Activated naive CD8-positive, alpha-beta T cell treated with anti-CD3 and anti-CD28 coated beads, Interleukin-2, amount 50 U/mL, for 24 hours (primary cell): ENCODE data around the gene ZDHHC14.
"Not testable (repeated sequence)": the region's sequence is repeated elsewhere in the genome, so short reads cannot be mapped to it uniquely, and the experiment has no call there.

Experiments used
- ATAC-seq: fragments of 150-1000 bp; cut with Tn5 transposase; one replicate; pipeline ENCODE4 v1.10.0; 2021
- DNase-seq: peaks from one replicate; pipeline ENCODE4 v3.0.0; 2021
- H3K27ac Mint-ChIP-seq: one replicate; pipeline ENCODE4 v1.8.0; 2021; ENCODE audit warnings: mild to moderate bottlenecking, mixed read lengths
- H3K27me3 Mint-ChIP-seq: one replicate; pipeline ENCODE4 v1.8.0; 2021; ENCODE audit warnings: mixed read lengths
- H3K36me3 Mint-ChIP-seq: one replicate; pipeline ENCODE4 v1.8.0; 2021; ENCODE audit warnings: low read depth, mixed read lengths
- H3K4me1 Mint-ChIP-seq: one replicate; pipeline ENCODE4 v1.8.0; 2021; ENCODE audit warnings: mixed read lengths
- H3K4me3 Mint-ChIP-seq: one replicate; pipeline ENCODE4 v1.8.0; 2021; ENCODE audit warnings: mild to moderate bottlenecking, moderate library complexity, mixed read lengths
- H3K9me3 Mint-ChIP-seq: one replicate; pipeline ENCODE4 v1.8.0; 2021; ENCODE audit warnings: mixed read lengths

Gene ZDHHC14

GRCh38 chr6:157571950-157572349 lies 191.0 kb downstream of the ZDHHC14 start:
- Mint-ChIP-seq H3K27me3 (no peaks in the 10 kb centered on the region), H3K4me1 (peaks cover 22% of the 10 kb centered on the region)
- no peak for DNase-seq

GRCh38 chr6:157574851-157575424 lies 193.9 kb downstream of the ZDHHC14 start:
- peaks cover 26% of the 10 kb centered on the region for H3K4me1 Mint-ChIP-seq
- peaks cover 8% of the 10 kb centered on the region for H3K9me3 Mint-ChIP-seq
- no peak overlapping the region for H3K4me3 Mint-ChIP-seq
- H3K27ac Mint-ChIP-seq = no peak overlapping the region
- H3K36me3 Mint-ChIP-seq = no peaks in the 10 kb centered on the region
- no peaks in the 10 kb centered on the region for H3K27me3 Mint-ChIP-seq
- DNase-seq (no peak), ATAC-seq (no peak)

More at GRCh38 chr6:157571950-157572349, 191.0 kb downstream of the ZDHHC14 start:
- no peak for ATAC-seq
- H3K27ac Mint-ChIP-seq = no peak overlapping the region
- no peaks in the 10 kb centered on the region for H3K36me3 Mint-ChIP-seq
- no peak overlapping the region for H3K4me3 Mint-ChIP-seq
- H3K9me3 Mint-ChIP-seq = no peaks in the 10 kb centered on the region

- no peaks in the 10 kb centered on the region for H3K27me3 Mint-ChIP-seq
- H3K36me3 Mint-ChIP-seq = no peaks in the 10 kb centered on the region
- H3K4me3 Mint-ChIP-seq = no peak overlapping the region
- no peak overlapping the region for H3K27ac Mint-ChIP-seq
- H3K4me1 Mint-ChIP-seq = peaks cover 21% of the 10 kb centered on the region
- peaks cover 8% of the 10 kb centered on the region for H3K9me3 Mint-ChIP-seq
- DNase-seq (no peak), ATAC-seq (no peak)
These were observed 194.6 kb downstream of the ZDHHC14 start for GRCh38 chr6:157575436-157576145.

- not testable (repeated sequence) for H3K27me3 Mint-ChIP-seq, ATAC-seq, DNase-seq, H3K4me3 Mint-ChIP-seq, H3K27ac Mint-ChIP-seq, H3K36me3 Mint-ChIP-seq, H3K9me3 Mint-ChIP-seq
- H3K4me1 Mint-ChIP-seq = peaks cover 12% of the 10 kb centered on the region
These were observed 196.0 kb downstream of the ZDHHC14 start for GRCh38 chr6:157576991-157577390.

- not testable (repeated sequence) for ATAC-seq, H3K4me3 Mint-ChIP-seq, DNase-seq, H3K36me3 Mint-ChIP-seq, H3K27me3 Mint-ChIP-seq, H3K27ac Mint-ChIP-seq
- peaks cover 14% of the 10 kb centered on the region for H3K9me3 Mint-ChIP-seq
- H3K4me1 Mint-ChIP-seq = peaks cover 11% of the 10 kb centered on the region
These were observed 197.5 kb downstream of the ZDHHC14 start for GRCh38 chr6:157578527-157578926.

- Mint-ChIP-seq H3K9me3 (peaks cover 14% of the 10 kb centered on the region), H3K4me3 (no peak overlapping the region), H3K27me3 (no peaks in the 10 kb centered on the region), H3K36me3 (peaks cover 6% of the 10 kb centered on the region), H3K4me1 (peaks cover 11% of the 10 kb centered on the region), H3K27ac (no peak overlapping the region)
- DNase-seq = no peak
- ATAC-seq = no peak
These were observed 198.6 kb downstream of the ZDHHC14 start for GRCh38 chr6:157579467-157580031.

GRCh38 chr6:157584036-157584435 lies 203.0 kb downstream of the ZDHHC14 start:
- ATAC-seq (no peak), DNase-seq (no peak)
- no peaks in the 10 kb centered on the region for H3K27me3 Mint-ChIP-seq
- no peak overlapping the region for H3K27ac Mint-ChIP-seq
- peaks cover 9% of the 10 kb centered on the region for H3K36me3 Mint-ChIP-seq
- H3K4me3 Mint-ChIP-seq = no peak overlapping the region
- peaks cover 13% of the 10 kb centered on the region for H3K9me3 Mint-ChIP-seq
- peaks cover 6% of the 10 kb centered on the region for H3K4me1 Mint-ChIP-seq

- ATAC-seq (no peak), DNase-seq (no peak)
- Mint-ChIP-seq H3K27ac (no peak overlapping the region), H3K36me3 (peaks cover 17% of the 10 kb centered on the region), H3K27me3 (no peaks in the 10 kb centered on the region), H3K4me1 (peaks cover 2% of the 10 kb centered on the region), H3K9me3 (peaks cover 20% of the 10 kb centered on the region), H3K4me3 (no peak overlapping the region)
These were observed 204.5 kb downstream of the ZDHHC14 start for GRCh38 chr6:157585274-157586087.

- DNase-seq = no peak
- Mint-ChIP-seq H3K36me3 (peaks cover 17% of the 10 kb centered on the region), H3K27ac (no peak overlapping the region), H3K4me1 (peaks cover 2% of the 10 kb centered on the region), H3K27me3 (no peaks in the 10 kb centered on the region), H3K4me3 (no peak overlapping the region), H3K9me3 (peaks cover 26% of the 10 kb centered on the region)
- ATAC-seq = no peak
These were observed 205.1 kb downstream of the ZDHHC14 start for GRCh38 chr6:157586088-157586414.

GRCh38 chr6:157586476-157587126 lies 205.6 kb downstream of the ZDHHC14 start:
- peaks cover 2% of the 10 kb centered on the region for H3K4me1 Mint-ChIP-seq
- DNase-seq (no peak), ATAC-seq (no peak)

GRCh38 chr6:157587127-157587926 lies 206.3 kb downstream of the ZDHHC14 start:
- ATAC-seq (no peak), DNase-seq (no peak)
- Mint-ChIP-seq H3K4me3 (no peak overlapping the region), H3K27me3 (no peaks in the 10 kb centered on the region), H3K9me3 (peaks cover 30% of the 10 kb centered on the region), H3K36me3 (peaks cover 19% of the 10 kb centered on the region), H3K4me1 (peaks cover 2% of the 10 kb centered on the region), H3K27ac (no peak overlapping the region)

More at GRCh38 chr6:157586476-157587126, 205.6 kb downstream of the ZDHHC14 start:
- H3K27ac Mint-ChIP-seq = no peak overlapping the region
- peaks cover 21% of the 10 kb centered on the region for H3K36me3 Mint-ChIP-seq
- no peak overlapping the region for H3K4me3 Mint-ChIP-seq
- H3K27me3 Mint-ChIP-seq = no peaks in the 10 kb centered on the region
- peaks cover 31% of the 10 kb centered on the region for H3K9me3 Mint-ChIP-seq

- H3K4me3 Mint-ChIP-seq, H3K4me1 Mint-ChIP-seq, ATAC-seq, H3K27ac Mint-ChIP-seq, DNase-seq, H3K27me3 Mint-ChIP-seq: not testable (repeated sequence)
- peaks cover 16% of the 10 kb centered on the region for H3K36me3 Mint-ChIP-seq
- H3K9me3 Mint-ChIP-seq = peaks cover 26% of the 10 kb centered on the region
These were observed 209.7 kb downstream of the ZDHHC14 start for GRCh38 chr6:157590654-157591053.

GRCh38 chr6:157592541-157592940 lies 211.6 kb downstream of the ZDHHC14 start:
- DNase-seq (no peak), ATAC-seq (no peak)
- peaks cover 16% of the 10 kb centered on the region for H3K36me3 Mint-ChIP-seq
- no peaks in the 10 kb centered on the region for H3K4me1 Mint-ChIP-seq
- H3K4me3 Mint-ChIP-seq = peak overlapping the region; percentile 11
- H3K27me3 Mint-ChIP-seq = peaks cover 2% of the 10 kb centered on the region
- H3K9me3 Mint-ChIP-seq = peaks cover 26% of the 10 kb centered on the region
- H3K27ac Mint-ChIP-seq = no peak overlapping the region

- H3K27ac Mint-ChIP-seq = no peak overlapping the region
- H3K4me1 Mint-ChIP-seq = no peaks in the 10 kb centered on the region
- peaks cover 2% of the 10 kb centered on the region for H3K27me3 Mint-ChIP-seq
- ATAC-seq (no peak), DNase-seq (no peak)
- peak overlapping the region; percentile 11 for H3K4me3 Mint-ChIP-seq
- H3K9me3 Mint-ChIP-seq = peaks cover 26% of the 10 kb centered on the region
- peaks cover 16% of the 10 kb centered on the region for H3K36me3 Mint-ChIP-seq
These were observed 212.0 kb downstream of the ZDHHC14 start for GRCh38 chr6:157592980-157593379.
